ENCODE data around the gene DHRS2.

DNA sequence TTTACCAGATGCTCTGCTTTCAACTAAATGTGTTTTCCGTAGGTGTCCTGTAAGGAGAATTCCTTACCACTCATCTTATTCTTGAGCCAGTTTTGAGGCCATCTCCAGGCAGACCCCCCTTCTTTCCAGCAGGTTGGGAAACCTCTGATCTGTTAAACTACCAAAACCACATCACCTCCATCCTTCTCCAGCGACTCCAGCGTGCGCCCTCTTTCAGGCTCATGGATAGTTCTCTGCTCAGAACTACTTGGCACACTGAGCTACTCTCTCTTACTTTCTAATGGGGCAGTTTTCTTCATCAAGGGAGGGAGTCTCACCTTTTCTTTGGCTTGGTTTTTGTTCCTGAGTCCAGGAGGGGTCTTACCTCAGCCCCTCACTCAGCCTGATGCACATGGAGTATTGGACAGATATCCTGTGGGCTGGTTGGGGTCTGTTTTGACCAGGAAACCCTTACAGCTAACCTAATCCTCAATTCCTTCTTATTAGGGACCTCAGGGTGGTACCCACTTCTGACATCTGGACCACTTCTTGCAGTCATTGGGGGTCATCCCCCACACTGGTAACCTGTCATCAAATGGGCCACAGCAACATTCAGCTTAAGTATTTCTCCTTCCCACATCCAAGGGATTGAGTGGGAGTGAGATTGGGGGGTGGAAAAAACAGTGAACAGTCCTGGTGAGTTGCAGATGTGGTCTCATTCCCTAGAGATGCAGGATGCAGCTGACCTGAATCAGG lies 5.2 kb downstream of the DHRS2 start:
- TF ChIP-seq, protein P1, sequence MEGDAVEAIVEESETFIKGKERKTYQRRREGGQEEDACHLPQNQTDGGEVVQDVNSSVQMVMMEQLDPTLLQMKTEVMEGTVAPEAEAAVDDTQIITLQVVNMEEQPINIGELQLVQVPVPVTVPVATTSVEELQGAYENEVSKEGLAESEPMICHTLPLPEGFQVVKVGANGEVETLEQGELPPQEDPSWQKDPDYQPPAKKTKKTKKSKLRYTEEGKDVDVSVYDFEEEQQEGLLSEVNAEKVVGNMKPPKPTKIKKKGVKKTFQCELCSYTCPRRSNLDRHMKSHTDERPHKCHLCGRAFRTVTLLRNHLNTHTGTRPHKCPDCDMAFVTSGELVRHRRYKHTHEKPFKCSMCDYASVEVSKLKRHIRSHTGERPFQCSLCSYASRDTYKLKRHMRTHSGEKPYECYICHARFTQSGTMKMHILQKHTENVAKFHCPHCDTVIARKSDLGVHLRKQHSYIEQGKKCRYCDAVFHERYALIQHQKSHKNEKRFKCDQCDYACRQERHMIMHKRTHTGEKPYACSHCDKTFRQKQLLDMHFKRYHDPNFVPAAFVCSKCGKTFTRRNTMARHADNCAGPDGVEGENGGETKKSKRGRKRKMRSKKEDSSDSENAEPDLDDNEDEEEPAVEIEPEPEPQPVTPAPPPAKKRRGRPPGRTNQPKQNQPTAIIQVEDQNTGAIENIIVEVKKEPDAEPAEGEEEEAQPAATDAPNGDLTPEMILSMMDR (IDR thresholded peaks at IDR 0.05): no peak
- no peak for TF ChIP-seq POLR2A (IDR thresholded peaks at IDR 0.05)
